NCI-H2227 (cell line): Measurements from ENCODE around the gene SNX18.
A peak's percentile ranks its signal among the peaks of the same experiment; 100 is the strongest.
"Not testable (repeated sequence)": the region's sequence is repeated elsewhere in the genome, so short reads cannot be mapped to it uniquely, and the experiment has no call there.

Experiments used
- DNase-seq: peaks from one replicate; lab custom pipeline; 2025; ENCODE audit not compliant: unreplicated experiment; lab: John Stamatoyannopoulos, UW

SNX18 gene

DNA sequence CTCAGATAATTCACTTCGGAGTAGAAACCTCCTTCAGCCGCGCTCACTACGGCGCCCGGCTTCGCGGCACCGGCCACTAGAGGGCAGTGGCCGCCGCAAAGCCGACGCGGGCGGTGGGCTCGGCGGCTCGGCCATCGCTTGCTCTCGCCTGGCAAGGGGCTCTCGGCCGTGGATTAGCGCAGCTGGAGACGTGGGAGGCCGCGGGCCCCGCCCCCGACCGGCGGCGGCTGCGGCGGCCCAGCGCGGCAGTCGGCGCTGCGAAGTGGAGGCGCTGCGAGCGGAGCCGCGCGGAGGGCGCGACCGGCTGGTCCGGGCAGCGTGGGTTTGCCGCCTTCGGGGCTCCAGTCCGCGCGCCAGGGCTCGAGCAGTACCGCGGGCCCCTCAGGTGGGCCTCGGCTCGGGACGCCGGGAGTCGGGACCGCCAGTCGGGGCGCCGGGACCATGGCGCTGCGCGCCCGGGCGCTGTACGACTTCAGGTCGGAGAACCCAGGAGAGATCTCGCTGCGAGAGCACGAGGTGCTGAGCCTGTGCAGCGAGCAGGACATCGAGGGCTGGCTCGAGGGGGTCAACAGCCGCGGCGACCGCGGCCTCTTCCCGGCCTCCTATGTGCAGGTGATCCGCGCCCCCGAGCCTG is at the start of gene SNX18:
Gene SNX18 (plus strand): TSS at position 248 of the 634 bp plus-strand sequence. CDS start 194 bp downstream, at position 442.
- peak; percentile 91 for DNase-seq

- DNase-seq = no peak
These were observed 47.9 kb upstream of the SNX18 start for GRCh38 chr5:54469622-54470021.

DNA sequence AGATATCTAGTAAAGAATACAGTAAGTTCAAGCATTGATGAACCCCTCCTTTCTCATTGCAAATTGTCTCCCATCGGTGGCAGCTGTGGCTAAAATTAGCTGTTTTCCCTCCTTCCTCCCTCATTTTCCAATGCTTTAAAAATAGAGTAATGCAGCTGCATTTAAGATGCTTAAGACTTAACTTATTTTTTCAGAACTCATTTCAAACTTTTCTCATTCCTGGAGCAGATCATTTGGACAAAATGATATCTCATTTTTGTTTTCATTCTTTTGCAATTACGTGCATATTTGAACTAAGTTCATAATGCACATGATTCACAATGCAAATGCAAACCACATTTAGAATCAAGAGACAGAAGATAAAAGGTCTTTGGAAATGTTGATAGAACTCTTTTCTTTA is 47.4 kb upstream of the SNX18 start:
- DNase-seq = no peak

- no peak for DNase-seq
These were observed 46.9 kb upstream of the SNX18 start for GRCh38 chr5:54470677-54471076.

DNA sequence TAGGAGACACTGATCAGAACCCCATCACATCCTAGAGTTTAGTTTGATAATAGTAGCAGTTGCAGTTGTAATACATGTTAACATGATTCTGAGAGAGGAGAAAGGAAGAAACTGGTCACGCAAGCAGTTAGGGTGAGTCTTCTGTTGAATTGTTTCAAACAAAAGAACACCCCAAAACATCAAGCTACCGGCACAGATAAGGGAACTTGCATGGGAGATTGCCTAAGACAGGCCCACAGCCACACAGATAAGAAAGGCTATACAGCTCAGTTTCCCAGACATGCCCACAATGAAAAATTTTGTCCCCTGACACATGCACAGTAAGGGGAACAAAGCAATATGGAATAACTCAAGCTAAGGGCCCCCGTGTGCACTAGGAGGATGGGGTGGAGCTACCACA is 46.2 kb upstream of the SNX18 start:
- no peak for DNase-seq

GRCh38 chr5:54476682-54477081 is 40.9 kb upstream of the SNX18 start:
- no peak for DNase-seq

GRCh38 chr5:54477941-54478478 is 39.5 kb upstream of the SNX18 start:
- DNase-seq = no peak

DNA sequence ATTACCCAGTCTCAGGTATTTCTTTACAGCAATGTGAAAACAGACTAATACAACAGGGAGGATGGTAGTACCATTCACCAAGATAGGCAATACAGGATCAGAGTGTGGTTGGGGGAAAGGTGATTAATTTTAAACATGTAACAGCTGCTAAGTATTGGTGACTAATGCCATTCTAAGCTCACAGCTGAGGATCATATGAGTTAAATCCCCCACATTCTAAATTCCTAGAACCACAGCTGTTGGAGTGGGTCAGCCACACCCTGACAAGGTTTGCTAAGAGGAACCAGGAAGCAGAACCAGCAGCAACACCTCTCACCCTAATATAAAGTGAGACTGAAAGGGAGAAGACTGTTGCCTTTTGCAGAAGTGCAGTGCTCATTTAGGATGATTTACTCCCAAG is 37.3 kb upstream of the SNX18 start:
- no peak for DNase-seq

GRCh38 chr5:54484219-54484894 is 33.2 kb upstream of the SNX18 start:
- no peak for DNase-seq

DNA sequence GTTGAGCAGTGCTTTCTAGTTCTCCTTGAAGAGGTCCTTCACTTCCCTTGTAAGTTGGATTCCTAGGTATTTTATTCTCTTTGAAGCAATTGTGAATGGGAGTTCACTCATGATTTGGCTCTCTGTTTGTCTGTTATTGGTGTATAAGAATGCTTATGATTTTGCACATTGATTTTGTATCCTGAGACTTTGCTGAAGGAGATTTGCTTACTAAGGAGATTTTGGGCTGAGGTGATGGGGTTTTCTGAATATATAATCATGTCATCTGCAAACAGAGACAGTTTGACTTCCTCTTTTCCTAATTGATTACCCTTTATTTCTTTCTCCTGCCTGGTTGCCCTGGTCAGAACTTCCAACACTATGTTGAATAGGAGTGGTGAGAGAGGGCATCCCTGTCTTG is 31.9 kb upstream of the SNX18 start:
- not testable (repeated sequence) for DNase-seq

DNA sequence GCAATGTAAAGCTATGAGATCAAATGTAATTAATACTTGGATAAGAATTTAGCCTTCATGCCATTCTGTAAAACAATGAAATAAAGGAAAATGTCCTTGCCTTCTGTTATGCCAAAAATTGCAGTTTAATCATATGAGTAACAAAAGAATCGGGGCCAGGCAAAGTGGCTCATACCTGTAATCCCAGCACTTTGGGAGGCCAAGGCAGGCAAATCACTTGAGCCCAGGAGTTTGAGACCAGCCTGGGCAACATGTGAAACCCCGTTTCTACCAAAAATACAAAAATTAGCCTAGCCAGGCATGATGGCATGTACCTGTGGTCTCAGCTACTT is 27.9 kb upstream of the SNX18 start:
- not testable (repeated sequence) for DNase-seq

GRCh38 chr5:54491326-54491725 is 26.2 kb upstream of the SNX18 start:
- no peak for DNase-seq

DNA sequence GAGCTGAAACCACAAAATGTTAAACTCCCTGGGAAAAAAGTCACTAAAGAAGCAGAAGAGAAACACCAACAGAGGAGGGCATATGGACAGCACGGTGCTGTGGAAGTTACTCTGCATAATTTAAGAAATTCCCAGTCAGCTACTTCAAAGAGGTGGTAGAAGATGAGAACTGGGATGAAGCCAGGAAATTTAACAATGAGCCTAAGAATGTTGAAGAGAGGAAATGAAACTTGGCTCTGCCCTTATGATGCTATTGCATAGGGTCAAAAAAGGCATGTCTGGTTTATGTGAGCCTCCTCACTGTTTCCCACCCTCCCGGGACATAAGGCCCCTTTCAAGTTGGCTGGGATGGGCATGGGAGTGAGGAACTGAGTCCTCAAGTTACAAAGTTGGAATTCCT is 25.4 kb upstream of the SNX18 start:
- DNase-seq = no peak

GRCh38 chr5:54495027-54495426 is 22.5 kb upstream of the SNX18 start:
- no peak for DNase-seq

GRCh38 chr5:54514291-54514690 is 3.3 kb upstream of the SNX18 start:
- DNase-seq = no peak

DNA sequence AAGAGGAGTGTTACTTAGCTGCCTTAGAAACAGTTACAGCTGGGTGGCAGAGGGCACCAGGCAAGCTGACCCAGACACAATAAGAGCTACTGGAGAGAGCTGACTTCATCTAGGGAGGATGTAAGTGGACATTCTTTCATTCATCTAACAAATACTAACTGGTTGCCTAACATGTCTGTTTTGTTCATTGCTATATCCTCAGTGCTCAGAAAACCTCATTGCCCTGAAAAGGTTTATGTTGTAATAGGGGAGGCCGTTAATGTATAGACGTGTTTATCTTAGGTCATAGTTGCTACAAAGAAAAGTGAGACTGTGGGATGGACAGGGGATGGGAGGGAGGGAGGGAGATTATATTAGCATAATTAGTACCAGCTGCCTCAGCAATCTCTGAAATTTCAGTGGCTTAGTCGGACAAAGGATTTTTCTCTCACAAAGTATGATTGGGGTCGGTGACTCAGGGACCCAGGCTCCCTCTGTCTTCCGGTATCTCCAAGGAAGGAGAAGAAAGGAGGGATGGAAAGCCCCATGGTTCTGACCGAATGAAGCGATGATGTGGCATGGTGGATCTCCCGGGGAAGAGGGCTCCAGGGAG is 2.6 kb upstream of the SNX18 start:
- DNase-seq = no peak

DNA sequence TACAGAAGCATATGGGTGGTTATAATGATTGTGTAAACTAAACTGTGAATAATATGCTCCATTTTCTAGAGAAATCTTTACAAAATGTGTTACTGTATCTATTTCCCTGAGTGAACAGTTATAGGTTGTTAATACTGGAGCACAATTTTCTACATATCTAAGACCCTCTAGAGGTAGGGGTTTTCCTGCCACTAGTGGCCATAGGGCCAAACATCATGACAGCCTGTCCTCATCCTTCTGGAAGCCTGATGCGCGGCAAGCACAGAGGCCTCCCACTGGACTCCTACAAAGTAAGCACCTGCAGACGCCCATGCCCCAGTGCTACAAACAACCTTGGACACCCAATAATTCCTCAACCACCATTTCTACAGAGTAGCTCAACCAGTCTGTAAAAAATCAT is 1.9 kb upstream of the SNX18 start:
- DNase-seq = no peak

DNA sequence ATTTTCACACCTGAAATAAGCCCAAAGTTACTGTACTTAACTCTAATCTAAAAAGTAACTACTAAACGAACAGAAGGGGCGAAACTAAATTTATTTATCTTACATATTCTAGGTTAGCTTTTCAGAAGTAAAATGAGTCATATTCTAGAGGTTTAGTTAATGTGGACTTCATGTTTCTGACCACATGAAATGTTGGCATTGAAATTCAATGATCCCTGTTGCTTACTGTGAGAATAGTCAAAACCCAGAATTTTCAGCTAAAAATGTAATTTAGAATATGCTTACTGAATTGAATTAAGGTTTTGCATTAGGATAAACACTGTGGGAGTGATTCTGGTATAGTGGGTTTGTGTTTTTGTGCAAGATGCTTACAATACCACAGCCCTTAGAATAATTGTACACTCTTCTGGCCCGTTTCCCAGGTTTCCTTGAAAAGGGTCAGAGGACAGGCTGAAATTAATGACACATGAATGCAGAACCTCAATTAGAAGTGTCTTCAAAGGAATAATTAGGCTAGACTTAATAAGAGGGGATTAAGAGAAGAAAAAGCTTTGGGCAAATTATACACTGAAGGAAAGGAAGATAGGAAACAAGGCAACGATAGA is 1.4 kb upstream of the SNX18 start:
- DNase-seq = no peak

GRCh38 chr5:54517174-54517511 is 416 bp upstream of the SNX18 start:
- no peak for DNase-seq

GRCh38 chr5:54518146-54518817 is 723 bp downstream of the SNX18 start:
- DNase-seq = peak; percentile 41

GRCh38 chr5:54518818-54519508 is 1.4 kb downstream of the SNX18 start:
- no peak for DNase-seq
